Panc1 (cell line): ENCODE measurements around the gene SNX4.

ENCODE experiments used
- CTCF ChIP-seq: fragments of 450-650 bp; IDR thresholded peaks from 2 replicates; pipeline ENCODE4 v1.5.1; 2017; ENCODE audit warnings: mild to moderate bottlenecking
- POLR2AphosphoS5 ChIP-seq: IDR thresholded peaks from 2 replicates; pipeline ENCODE4 v1.6.1; 2012; ENCODE audit warnings: mild to moderate bottlenecking, low read depth, low read length, moderate library complexity

GRCh38 chr3:125511420-125512118, 8.4 kb downstream of the SNX4 start:
- no peak for TF ChIP-seq POLR2AphosphoS5
- no peak for TF ChIP-seq CTCF
